IMR-90 (cell line): ENCODE data around the gene FCGR2B.
"Not testable (repeated sequence)": the region's sequence is repeated elsewhere in the genome, so short reads cannot be mapped to it uniquely, and the experiment has no call there.

Experiments
- BHLHE40 ChIP-seq: fragments of 150-350 bp; IDR thresholded peaks from 2 replicates; pipeline ENCODE4 v1.6.1; 2016; ENCODE audit warnings: mild to moderate bottlenecking, low read depth, low read length
- CEBPB ChIP-seq: IDR thresholded peaks from 2 replicates; pipeline ENCODE4 v1.6.1; 2012; ENCODE audit warnings: low read depth, low read length, improper control_type of control experiment
- CHD1 ChIP-seq: IDR thresholded peaks from 2 replicates; pipeline ENCODE4 v1.6.1; 2012; ENCODE audit warnings: low read depth, low read length, improper control_type of control experiment
- CTCF ChIP-seq: conservative IDR thresholded peaks from 2 replicates; pipeline ENCODE4 v1.5.1; 2012; ENCODE audit warnings: mild to moderate bottlenecking, low read depth, low read length, improper control_type of control experiment
- FOS ChIP-seq: fragments of 150-350 bp; IDR thresholded peaks from 2 replicates; pipeline ENCODE4 v1.6.1; 2016; ENCODE audit warnings: low read depth, low read length
- MAZ ChIP-seq: IDR thresholded peaks from 2 replicates; pipeline ENCODE4 v1.6.1; 2012; ENCODE audit warnings: low read depth, mild to moderate bottlenecking, low read length, improper control_type of control experiment, moderate library complexity, borderline replicate concordance
- MXI1 ChIP-seq: IDR thresholded peaks from 2 replicates; pipeline ENCODE4 v1.6.1; 2012; ENCODE audit warnings: low read depth, mild to moderate bottlenecking, low read length, moderate library complexity, borderline replicate concordance
- NFE2L2 ChIP-seq: fragments of 150-350 bp; IDR thresholded peaks from 2 replicates; pipeline ENCODE4 v1.6.1; 2016; ENCODE audit warnings: low read depth, mild to moderate bottlenecking, low read length
- POLR2A ChIP-seq: IDR thresholded peaks from 2 replicates; pipeline ENCODE4 v1.6.1; 2012; ENCODE audit warnings: mild to moderate bottlenecking, low read depth, low read length
- RAD21 ChIP-seq: IDR thresholded peaks from 2 replicates; pipeline ENCODE4 v1.6.1; 2012; ENCODE audit warnings: low read length, improper control_type of control experiment
- RCOR1 ChIP-seq: IDR thresholded peaks from 2 replicates; pipeline ENCODE4 v1.6.1; 2012; ENCODE audit warnings: mild to moderate bottlenecking, low read length, improper control_type of control experiment; ENCODE audit not compliant: insufficient replicate concordance
- RFX5 ChIP-seq: IDR thresholded peaks from 2 replicates; pipeline ENCODE4 v1.8.0; 2012; ENCODE audit warnings: low read depth, mild to moderate bottlenecking, low read length, moderate library complexity
- SMC3 ChIP-seq: fragments of 150-350 bp; IDR thresholded peaks from 2 replicates; pipeline ENCODE4 v1.6.1; 2016; ENCODE audit warnings: low read depth, mild to moderate bottlenecking, antibody characterized with exemption, low read length, moderate library complexity
- TF ChIP-seq, protein P1 (sequence below): fragments of 150-350 bp; IDR thresholded peaks from 2 replicates; pipeline ENCODE4 v1.6.1; 2017; ENCODE audit warnings: mild to moderate bottlenecking, antibody characterized with exemption, low read length, low read depth

DNA sequence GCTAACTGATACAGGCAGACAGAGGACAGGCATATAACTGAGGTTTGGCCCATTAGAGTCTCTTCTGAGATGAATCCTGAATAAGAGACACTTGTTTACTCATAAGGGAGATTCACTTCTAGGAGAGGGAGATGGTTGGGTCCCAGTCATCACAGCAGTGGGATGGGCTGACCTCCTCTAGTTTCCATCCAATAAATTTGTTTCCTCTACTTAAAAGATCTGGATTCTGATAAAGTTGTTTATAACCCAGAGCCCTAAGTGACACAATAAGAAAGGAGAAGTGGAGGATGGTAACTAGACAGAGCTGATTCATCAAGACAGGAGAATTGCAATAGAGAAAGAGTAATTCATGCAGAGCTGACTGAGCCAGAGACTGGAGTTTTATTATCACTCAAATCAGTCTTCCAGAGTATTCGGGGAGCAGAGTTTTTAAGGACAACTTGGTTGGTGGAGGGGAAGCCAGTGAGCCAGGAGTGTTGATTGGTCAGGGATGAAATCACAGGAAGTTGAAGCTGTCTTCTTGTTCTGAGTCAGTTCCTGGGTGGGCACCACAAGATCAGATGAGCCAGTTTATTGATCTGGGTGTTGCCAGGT, 26.7 kb upstream of the FCGR2B start:
- not testable (repeated sequence) for TF ChIP-seq CTCF, MXI1, MAZ, SMC3, POLR2A, RCOR1, BHLHE40, NFE2L2, RAD21, RFX5, FOS, CHD1, CEBPB
- TF ChIP-seq, protein P1, sequence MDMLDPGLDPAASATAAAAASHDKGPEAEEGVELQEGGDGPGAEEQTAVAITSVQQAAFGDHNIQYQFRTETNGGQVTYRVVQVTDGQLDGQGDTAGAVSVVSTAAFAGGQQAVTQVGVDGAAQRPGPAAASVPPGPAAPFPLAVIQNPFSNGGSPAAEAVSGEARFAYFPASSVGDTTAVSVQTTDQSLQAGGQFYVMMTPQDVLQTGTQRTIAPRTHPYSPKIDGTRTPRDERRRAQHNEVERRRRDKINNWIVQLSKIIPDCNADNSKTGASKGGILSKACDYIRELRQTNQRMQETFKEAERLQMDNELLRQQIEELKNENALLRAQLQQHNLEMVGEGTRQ: not testable (repeated sequence)
